ENCODE measurements around the gene MAP4K4.

DNA sequence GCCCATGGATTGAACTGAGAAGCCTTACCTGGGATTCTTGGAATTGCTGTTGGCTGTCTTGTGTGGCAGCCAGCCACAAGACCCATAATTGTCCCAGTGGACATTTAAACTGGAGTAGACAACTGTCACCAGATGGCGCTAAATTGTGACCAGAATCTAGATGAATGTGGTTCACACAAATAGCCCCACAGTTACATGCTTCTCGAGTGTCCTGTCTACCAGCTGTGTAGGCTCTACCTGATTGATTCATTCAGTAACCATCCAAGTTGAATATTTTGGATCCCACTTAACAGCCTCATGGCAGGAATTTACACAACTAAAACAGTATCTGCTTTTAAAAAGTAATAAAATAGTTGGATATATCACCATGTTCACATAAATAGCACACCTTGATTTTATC is 73.2 kb downstream of the MAP4K4 start:
- TF ChIP-seq, protein P1, sequence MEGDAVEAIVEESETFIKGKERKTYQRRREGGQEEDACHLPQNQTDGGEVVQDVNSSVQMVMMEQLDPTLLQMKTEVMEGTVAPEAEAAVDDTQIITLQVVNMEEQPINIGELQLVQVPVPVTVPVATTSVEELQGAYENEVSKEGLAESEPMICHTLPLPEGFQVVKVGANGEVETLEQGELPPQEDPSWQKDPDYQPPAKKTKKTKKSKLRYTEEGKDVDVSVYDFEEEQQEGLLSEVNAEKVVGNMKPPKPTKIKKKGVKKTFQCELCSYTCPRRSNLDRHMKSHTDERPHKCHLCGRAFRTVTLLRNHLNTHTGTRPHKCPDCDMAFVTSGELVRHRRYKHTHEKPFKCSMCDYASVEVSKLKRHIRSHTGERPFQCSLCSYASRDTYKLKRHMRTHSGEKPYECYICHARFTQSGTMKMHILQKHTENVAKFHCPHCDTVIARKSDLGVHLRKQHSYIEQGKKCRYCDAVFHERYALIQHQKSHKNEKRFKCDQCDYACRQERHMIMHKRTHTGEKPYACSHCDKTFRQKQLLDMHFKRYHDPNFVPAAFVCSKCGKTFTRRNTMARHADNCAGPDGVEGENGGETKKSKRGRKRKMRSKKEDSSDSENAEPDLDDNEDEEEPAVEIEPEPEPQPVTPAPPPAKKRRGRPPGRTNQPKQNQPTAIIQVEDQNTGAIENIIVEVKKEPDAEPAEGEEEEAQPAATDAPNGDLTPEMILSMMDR (IDR thresholded peaks at IDR 0.05): peak in 4 of 6 experiments; percentile 25 to 67 (median 60)
- no peak for TF ChIP-seq POLR2A (IDR thresholded peaks at IDR 0.05)
